Measurements from ENCODE around the gene VGLL4.
A peak's percentile ranks its signal among the peaks of the same experiment; 100 is the strongest.

DNA sequence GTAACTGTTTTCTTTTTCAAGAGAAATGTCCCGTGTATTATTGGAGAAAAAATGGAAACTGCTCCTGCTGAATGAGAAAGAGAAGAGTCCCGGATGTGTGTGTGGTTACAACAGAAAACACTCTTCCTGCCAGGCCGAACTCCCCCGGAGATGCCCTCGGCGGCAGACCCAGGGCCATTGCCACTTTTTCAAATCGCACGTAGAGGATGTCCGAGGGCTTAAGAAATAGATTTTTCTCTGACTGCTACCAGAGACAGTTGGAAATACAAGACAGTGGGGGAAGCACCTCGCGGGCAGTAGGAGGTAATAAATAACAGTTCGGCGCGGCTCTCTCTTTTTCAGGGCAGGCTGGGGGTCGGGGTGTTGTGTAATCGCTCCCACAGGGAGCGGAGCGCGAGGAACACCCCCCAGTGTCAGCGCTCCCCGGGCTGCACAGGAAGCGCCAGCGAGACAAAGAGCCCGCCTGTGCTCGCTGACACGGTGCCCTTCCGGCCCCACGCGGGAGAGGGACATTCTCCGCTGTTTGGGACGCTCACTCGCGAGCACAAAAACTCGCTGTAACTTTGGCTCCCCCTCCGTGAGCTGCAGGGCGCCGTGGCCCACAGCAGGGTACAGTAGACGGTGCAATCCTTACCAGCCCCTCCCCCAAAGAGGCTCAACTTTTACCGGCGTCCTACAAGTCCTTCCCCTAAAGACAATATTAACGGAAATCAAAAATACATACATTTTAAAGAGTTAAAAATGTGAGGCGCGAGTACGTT is 1.1 kb downstream of the VGLL4 start:
- peak in 1 of 2 donors; percentile 18 for TF ChIP-seq POLR2A (IDR thresholded peaks at IDR 0.05)
- TF ChIP-seq, protein P1, sequence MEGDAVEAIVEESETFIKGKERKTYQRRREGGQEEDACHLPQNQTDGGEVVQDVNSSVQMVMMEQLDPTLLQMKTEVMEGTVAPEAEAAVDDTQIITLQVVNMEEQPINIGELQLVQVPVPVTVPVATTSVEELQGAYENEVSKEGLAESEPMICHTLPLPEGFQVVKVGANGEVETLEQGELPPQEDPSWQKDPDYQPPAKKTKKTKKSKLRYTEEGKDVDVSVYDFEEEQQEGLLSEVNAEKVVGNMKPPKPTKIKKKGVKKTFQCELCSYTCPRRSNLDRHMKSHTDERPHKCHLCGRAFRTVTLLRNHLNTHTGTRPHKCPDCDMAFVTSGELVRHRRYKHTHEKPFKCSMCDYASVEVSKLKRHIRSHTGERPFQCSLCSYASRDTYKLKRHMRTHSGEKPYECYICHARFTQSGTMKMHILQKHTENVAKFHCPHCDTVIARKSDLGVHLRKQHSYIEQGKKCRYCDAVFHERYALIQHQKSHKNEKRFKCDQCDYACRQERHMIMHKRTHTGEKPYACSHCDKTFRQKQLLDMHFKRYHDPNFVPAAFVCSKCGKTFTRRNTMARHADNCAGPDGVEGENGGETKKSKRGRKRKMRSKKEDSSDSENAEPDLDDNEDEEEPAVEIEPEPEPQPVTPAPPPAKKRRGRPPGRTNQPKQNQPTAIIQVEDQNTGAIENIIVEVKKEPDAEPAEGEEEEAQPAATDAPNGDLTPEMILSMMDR (IDR thresholded peaks at IDR 0.05), result no peak

All from lower leg skin (tissue), 3 donors.